OCI-LY3 (cell line): ENCODE results near the gene BCO1.

Experiments
- H2AFZ ChIP-seq: fragments of 200-600, 300-600 bp; shearing (Covaris generic); 2 replicates; pipeline ENCODE4 v1.6.0; 2014; ENCODE audit warnings: antibody characterized with exemption, low read depth, low read length
- H3K27ac ChIP-seq: fragments of 200-600, 300-600 bp; sonication (generic); 2 replicates; pipeline ENCODE4 v1.5.1; 2014; ENCODE audit warnings: mild to moderate bottlenecking, low read length, moderate library complexity, mixed read lengths
- H3K27me3 ChIP-seq: fragments of 200-600, 300-600 bp; sonication (generic); 2 replicates; pipeline ENCODE4 v1.6.1; 2014; ENCODE audit warnings: low read depth, low read length, mixed read lengths
- H3K36me3 ChIP-seq: fragments of 200-600, 300-600 bp; sonication (generic); replicated peaks from 2 replicates; pipeline ENCODE3; 2014; ENCODE audit warnings: low read depth, low read length, mixed read lengths
- H3K4me1 ChIP-seq: fragments of 300-600, 200-600 bp; sonication (generic); 2 replicates; pipeline ENCODE4 v1.6.1; 2014; ENCODE audit warnings: low read length, mixed read lengths
- H3K4me2 ChIP-seq: fragments of 200-600, 300-600 bp; sonication (generic); 2 replicates; pipeline ENCODE4 v1.6.1; 2014; ENCODE audit warnings: low read length, mixed read lengths
- H3K4me3 ChIP-seq: fragments of 300-600, 200-600 bp; sonication (generic); 2 replicates; pipeline ENCODE4 v1.5.1; 2014; ENCODE audit warnings: antibody characterized with exemption, mild to moderate bottlenecking, low read length, moderate library complexity
- H3K79me2 ChIP-seq: fragments of 300-600, 200-600 bp; shearing (Covaris generic); 2 replicates; pipeline ENCODE4 v1.6.1; 2014; ENCODE audit warnings: mild to moderate bottlenecking, low read length, mixed read lengths
- H3K9ac ChIP-seq: fragments of 300-600, 200-600 bp; shearing (Covaris generic); 2 replicates; pipeline ENCODE4 v1.6.0; 2014; ENCODE audit warnings: mild to moderate bottlenecking, low read length, moderate library complexity
- H3K9me3 ChIP-seq: fragments of 200-600, 300-600 bp; shearing (Covaris generic); 2 replicates; pipeline ENCODE4 v1.6.1; 2014; ENCODE audit warnings: low read length, mixed read lengths; ENCODE audit not compliant: insufficient read depth
- H4K20me1 ChIP-seq: fragments of 200-600, 300-600 bp; sonication (generic); 2 replicates; pipeline ENCODE4 v1.6.1; 2016; ENCODE audit warnings: low read length, mixed read lengths; ENCODE audit not compliant: insufficient read depth
- EZH2phosphoT487 ChIP-seq: fragments of 200-600 bp; shearing (Covaris generic); IDR thresholded peaks from 2 replicates; pipeline ENCODE4 v1.6.1; 2018; ENCODE audit warnings: antibody characterized with exemption, mixed run types, low read depth
- TF ChIP-seq, protein P1 (sequence below): fragments of 200-600, 300-600 bp; sonication (generic); IDR thresholded peaks from 2 replicates; pipeline ENCODE4 v1.5.1; 2014; ENCODE audit warnings: antibody characterized with exemption, low read length, low read depth

BCO1 gene

DNA sequence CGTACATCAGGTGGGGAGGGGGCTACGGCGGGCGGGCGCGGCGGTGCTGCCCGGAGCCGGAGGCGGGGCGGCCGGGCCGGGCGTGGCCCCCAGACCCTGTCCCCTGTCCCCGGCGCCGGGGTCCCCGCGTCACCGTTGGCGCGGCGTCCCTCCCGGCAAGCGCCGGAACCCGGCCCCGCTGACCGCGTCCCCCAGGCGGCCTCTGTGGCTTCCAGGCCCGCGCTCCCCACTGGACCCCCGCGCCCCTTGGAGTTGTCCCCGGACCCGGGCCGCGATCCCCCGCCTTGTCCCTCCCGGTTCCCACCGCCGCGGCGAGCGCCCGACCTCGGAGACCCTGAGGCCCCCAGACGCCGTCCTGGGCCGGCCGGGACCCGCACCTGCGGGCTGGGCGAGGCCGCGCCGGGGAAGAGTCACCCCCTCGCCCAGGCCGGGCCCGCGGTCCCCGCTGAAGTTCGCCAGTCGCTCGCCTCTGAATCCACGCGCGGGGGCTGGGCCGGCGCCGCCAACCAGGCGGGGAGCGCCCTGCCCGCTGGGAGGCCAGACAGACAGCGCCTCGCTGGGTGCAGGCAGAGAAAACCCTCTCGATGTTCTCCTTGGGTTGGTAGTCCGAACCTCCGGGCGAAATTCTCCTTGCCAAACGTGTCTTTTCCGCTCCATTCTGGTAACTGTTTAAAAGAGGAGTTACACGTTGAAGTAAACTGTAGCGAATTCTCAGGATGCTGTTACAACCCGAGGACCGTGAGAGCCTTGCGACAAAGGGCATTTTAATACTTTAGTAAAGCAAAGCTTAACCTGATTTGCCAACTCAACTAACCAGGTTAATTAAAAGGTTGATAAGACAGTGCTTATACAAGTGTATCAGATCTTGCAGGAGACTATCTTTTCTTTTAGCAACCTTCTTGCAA, 77.0 kb downstream of the BCO1 start:
- peak overlapping the region; percentile 96 for H3K4me3 ChIP-seq
- H3K79me2 ChIP-seq = peaks cover 58% of the 10 kb centered on the region
- H3K9me3 ChIP-seq = no peaks in the 10 kb centered on the region
- no peaks in the 10 kb centered on the region for H3K27me3 ChIP-seq
- no peak overlapping the region; the same call in 1 of the 2 replicates for H3K27ac ChIP-seq
- H4K20me1 ChIP-seq = peaks cover 5% of the 10 kb centered on the region; the same call in 1 of the 2 replicates
- H3K4me1 ChIP-seq = peaks cover 14% of the 10 kb centered on the region
- no peaks in the 10 kb centered on the region for H3K36me3 ChIP-seq
- peak overlapping the region; percentile 66 for H3K9ac ChIP-seq
- TF ChIP-seq EZH2phosphoT487 = no peak
- TF ChIP-seq, protein P1, sequence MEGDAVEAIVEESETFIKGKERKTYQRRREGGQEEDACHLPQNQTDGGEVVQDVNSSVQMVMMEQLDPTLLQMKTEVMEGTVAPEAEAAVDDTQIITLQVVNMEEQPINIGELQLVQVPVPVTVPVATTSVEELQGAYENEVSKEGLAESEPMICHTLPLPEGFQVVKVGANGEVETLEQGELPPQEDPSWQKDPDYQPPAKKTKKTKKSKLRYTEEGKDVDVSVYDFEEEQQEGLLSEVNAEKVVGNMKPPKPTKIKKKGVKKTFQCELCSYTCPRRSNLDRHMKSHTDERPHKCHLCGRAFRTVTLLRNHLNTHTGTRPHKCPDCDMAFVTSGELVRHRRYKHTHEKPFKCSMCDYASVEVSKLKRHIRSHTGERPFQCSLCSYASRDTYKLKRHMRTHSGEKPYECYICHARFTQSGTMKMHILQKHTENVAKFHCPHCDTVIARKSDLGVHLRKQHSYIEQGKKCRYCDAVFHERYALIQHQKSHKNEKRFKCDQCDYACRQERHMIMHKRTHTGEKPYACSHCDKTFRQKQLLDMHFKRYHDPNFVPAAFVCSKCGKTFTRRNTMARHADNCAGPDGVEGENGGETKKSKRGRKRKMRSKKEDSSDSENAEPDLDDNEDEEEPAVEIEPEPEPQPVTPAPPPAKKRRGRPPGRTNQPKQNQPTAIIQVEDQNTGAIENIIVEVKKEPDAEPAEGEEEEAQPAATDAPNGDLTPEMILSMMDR = no peak
- peak overlapping the region; percentile 99 for H3K4me2 ChIP-seq
- H2AFZ ChIP-seq = peak overlapping the region; percentile 46; the same call in 1 of the 2 replicates

DNA sequence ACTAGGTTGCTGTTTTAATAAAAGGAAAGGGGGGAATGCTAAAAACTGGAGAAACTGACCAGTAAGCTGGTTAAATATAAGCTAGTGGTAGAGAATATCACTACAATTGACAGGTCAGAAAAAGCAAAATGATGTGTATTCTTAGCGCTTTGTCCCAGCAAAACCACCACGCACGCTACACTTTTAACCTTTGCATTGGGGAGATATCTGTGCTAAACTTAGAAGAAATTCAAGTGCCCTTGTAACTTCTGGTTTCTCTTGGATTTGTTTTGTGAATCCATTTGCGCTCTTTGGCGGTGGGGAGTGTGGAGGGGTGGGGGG, 77.6 kb downstream of the BCO1 start:
- H3K27ac ChIP-seq = no peak overlapping the region

DNA sequence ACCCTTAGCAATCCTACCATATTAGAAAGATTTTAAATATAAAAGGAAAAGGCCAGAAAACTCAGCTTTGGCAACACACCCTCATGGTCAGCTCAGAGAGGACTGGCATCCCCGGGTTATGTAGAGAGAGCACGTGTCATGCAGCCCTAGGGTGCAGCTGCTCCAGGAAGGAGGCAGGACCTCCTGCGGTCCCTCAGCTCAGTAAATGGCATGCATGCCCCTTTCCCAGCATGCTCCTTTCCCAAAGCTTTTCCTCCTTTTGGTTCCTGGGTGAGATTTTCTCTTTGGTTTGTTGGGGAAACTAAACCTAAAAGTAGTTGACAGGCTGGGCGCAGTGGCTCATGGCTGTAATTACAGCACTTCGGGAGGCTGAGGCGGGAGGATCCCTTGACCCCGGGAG, 80.2 kb downstream of the BCO1 start:
- peaks cover 21% of the 10 kb centered on the region; the same call in 1 of the 2 replicates for H4K20me1 ChIP-seq
- H3K79me2 ChIP-seq = peaks cover 70% of the 10 kb centered on the region

More for the DNA sequence above, 77.6 kb downstream of the BCO1 start:
- TF ChIP-seq, protein P1 = no peak
- TF ChIP-seq EZH2phosphoT487 = no peak
- Histone ChIP-seq H3K9me3 (no peaks in the 10 kb centered on the region), H3K4me3 (peak overlapping the region; percentile 96), H4K20me1 (peaks cover 5% of the 10 kb centered on the region; the same call in 1 of the 2 replicates), H3K79me2 (peaks cover 60% of the 10 kb centered on the region), H3K4me2 (peak overlapping the region; percentile 99), H3K9ac (peak overlapping the region; percentile 66), H2AFZ (no peak overlapping the region), H3K4me1 (peaks cover 14% of the 10 kb centered on the region), H3K27me3 (no peaks in the 10 kb centered on the region), H3K36me3 (no peaks in the 10 kb centered on the region)

More for the DNA sequence above, 80.2 kb downstream of the BCO1 start:
- no peak overlapping the region for H3K27ac ChIP-seq
- no peak overlapping the region for H3K4me2 ChIP-seq
- H3K36me3 ChIP-seq = no peaks in the 10 kb centered on the region
- H3K9ac ChIP-seq = no peak overlapping the region
- H2AFZ ChIP-seq = no peak overlapping the region
- H3K9me3 ChIP-seq = no peaks in the 10 kb centered on the region
- H3K27me3 ChIP-seq = no peaks in the 10 kb centered on the region
- H3K4me1 ChIP-seq = peaks cover 9% of the 10 kb centered on the region
- TF ChIP-seq EZH2phosphoT487 = no peak
- TF ChIP-seq, protein P1 = no peak
- H3K4me3 ChIP-seq = no peak overlapping the region
